HepG2 (cell line): ENCODE measurements around the gene TBX10. TPM values are rescaled to one million over a fixed set of nuclear protein-coding genes. Genes with fewer than 3 reads are reported as not detected.

ENCODE experiments used
- ATAD3A ChIP-seq: sonication (generic); formaldehyde crosslinking; IDR thresholded peaks from 2 replicates; pipeline ENCODE4 v1.4.0; 2020; ENCODE audit warnings: missing genetic modification reagents
- CBX1 ChIP-seq: IDR thresholded peaks from one replicate; pipeline ENCODE4 v1.6.1; 2016; ENCODE audit warnings: antibody characterized with exemption, low read depth
- CERS6 ChIP-seq: sonication (generic); formaldehyde crosslinking; IDR thresholded peaks from 2 replicates; pipeline ENCODE4 v1.5.0; 2020; ENCODE audit warnings: missing genetic modification reagents
- ELF4 ChIP-seq: sonication (generic); formaldehyde crosslinking; IDR thresholded peaks from 2 replicates; pipeline ENCODE4 v1.5.0; 2020; ENCODE audit warnings: missing genetic modification reagents, mild to moderate bottlenecking, moderate library complexity, borderline replicate concordance
- KAT7 ChIP-seq: IDR thresholded peaks from 2 replicates; pipeline ENCODE4 v1.6.1; 2018; ENCODE audit warnings: borderline replicate concordance, missing compliant biosample characterization
- SATB2 ChIP-seq: sonication (generic); formaldehyde crosslinking; IDR thresholded peaks from 2 replicates; pipeline ENCODE4 v1.5.0; 2020; ENCODE audit warnings: missing genetic modification reagents
- SIN3A ChIP-seq: IDR thresholded peaks from 2 replicates; pipeline ENCODE4 v1.6.1; 2011; ENCODE audit warnings: low read depth, mild to moderate bottlenecking, control low read depth, low read length, borderline replicate concordance
- THAP9 ChIP-seq: sonication (generic); formaldehyde crosslinking; IDR thresholded peaks from 2 replicates; pipeline ENCODE4; 2020; ENCODE audit warnings: missing genetic modification reagents, mild to moderate bottlenecking, borderline replicate concordance
- ZMYM4 ChIP-seq: sonication (generic); formaldehyde crosslinking; IDR thresholded peaks from 2 replicates; pipeline ENCODE4 v1.8.1; 2023; ENCODE audit warnings: mild to moderate bottlenecking, missing genetic modification reagents
- ZNF597 ChIP-seq: sonication (generic); formaldehyde crosslinking; IDR thresholded peaks from 2 replicates; pipeline ENCODE4 v1.5.0; 2020; ENCODE audit warnings: missing genetic modification reagents
- ZSCAN22 ChIP-seq: sonication (generic); formaldehyde crosslinking; IDR thresholded peaks from 2 replicates; pipeline ENCODE4 v1.4.0; 2020; ENCODE audit warnings: mild to moderate bottlenecking, missing genetic modification reagents
- ZSCAN30 ChIP-seq: sonication (generic); formaldehyde crosslinking; IDR thresholded peaks from 2 replicates; pipeline ENCODE4 v1.5.0; 2020; ENCODE audit warnings: mild to moderate bottlenecking, missing genetic modification reagents
- polyA plus RNA-seq, 8 experiments: library from polyadenylated mRNA; depleted of rRNA in 3 of 8; stranded (reverse) in 7 of 8; unstranded in 1 of 8; fragments of >200 nt; fragmentation: Illumina TruSeq in 4 of 8; extraction: Trizol in 4 of 8; gene quantifications; 2 replicates each; pipeline versions ENCODE4 v1.2.1 to v1.2.3, GENCODE V29; 2011 to 2016; ENCODE audit warnings: low read depth in 4 of 8, missing spikeins in 1 of 8, mixed read lengths in 1 of 8; ENCODE audit not compliant: insufficient read depth in 1 of 8
- total RNA-seq, 5 experiments: library from RNA; depleted of rRNA; stranded (reverse); fragments of >200 nt; fragmentation: Illumina TruSeq; extraction: Trizol; gene quantifications; 2 replicates each; pipeline ENCODE4 v1.2.3, GENCODE V29; 2016; ENCODE audit warnings: low read depth in 1 of 5
- TF ChIP-seq, protein P1 (sequence below): sonication (generic); formaldehyde crosslinking; IDR thresholded peaks from 2 replicates; pipeline ENCODE4 v1.4.0; 2020; ENCODE audit warnings: mild to moderate bottlenecking, missing genetic modification reagents
- TF ChIP-seq, protein P2 (sequence below): sonication (generic); formaldehyde crosslinking; IDR thresholded peaks from 2 replicates; pipeline ENCODE4 v1.8.0; 2022; ENCODE audit warnings: mild to moderate bottlenecking, missing genetic modification reagents, moderate library complexity

The TBX10 gene
- total and polyA plus RNA-seq, 2 of the 13 experiments (the other 11 are each of a cell fraction or from before 2014, with no cell fraction given) = 0.27 to 1.7 TPM

DNA sequence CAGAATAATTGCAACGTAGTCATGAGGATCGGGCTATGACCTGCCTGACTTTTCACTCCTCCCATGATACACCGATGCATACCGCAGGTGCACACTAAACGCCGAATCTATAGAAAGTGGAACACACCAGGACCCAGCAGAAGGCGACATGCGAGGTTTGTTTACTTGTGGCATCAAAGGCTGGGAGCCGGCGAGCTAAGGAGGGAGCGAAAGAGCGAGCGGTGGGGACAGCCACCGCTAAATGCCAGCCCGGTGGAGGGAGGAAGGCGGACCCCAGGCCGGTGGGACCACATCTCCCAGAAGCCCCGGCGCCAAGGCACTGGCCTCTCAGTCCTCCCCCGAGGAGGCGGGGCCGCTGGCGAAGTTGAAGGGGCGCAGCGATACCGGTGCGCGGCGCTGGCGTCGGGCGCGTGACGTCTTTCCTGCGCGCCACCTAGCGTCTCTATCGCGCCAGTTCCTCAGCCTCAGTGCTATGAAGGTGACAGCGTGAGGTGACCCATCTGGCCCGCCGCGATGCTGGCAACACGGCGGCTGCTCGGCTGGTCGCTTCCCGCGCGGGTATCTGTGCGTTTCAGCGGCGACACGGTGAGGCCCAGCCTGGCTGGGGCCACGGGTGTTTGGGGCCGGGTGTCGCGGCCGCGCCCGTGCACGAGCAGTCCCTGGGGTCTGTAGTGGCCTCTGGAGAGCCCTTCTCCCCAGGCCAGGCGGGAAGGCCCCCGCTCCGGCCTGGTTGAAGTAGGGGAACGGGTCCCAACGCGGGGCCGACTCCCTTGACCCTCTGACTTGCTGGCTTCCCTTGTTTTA lies 32.9 kb downstream of the TBX10 start, which contains the start of gene NDUFV1 (continued):
- TF ChIP-seq ZNF597 (no peak), CERS6 (CRISPR knock-in tag) (peak; percentile 76), SIN3A (peak; percentile 75; the same call in 1 of the 2 replicates), SATB2 (no peak), ZSCAN30 (CRISPR knock-in tag) (no peak), ZMYM4 (CRISPR knock-in tag) (peak; percentile 61; the same call in 1 of the 2 replicates), ATAD3A (CRISPR knock-in tag) (no peak), THAP9 (CRISPR knock-in tag) (peak; percentile 81; the same call in 1 of the 2 replicates), ZSCAN22 (CRISPR knock-in tag) (no peak), KAT7 (CRISPR knock-in tag) (peak; percentile 88; the same call in 1 of the 2 replicates), CBX1 (peak; percentile 67), ELF4 (CRISPR knock-in tag) (no peak; the same call in 1 of the 2 replicates)
- TF ChIP-seq, protein P1, sequence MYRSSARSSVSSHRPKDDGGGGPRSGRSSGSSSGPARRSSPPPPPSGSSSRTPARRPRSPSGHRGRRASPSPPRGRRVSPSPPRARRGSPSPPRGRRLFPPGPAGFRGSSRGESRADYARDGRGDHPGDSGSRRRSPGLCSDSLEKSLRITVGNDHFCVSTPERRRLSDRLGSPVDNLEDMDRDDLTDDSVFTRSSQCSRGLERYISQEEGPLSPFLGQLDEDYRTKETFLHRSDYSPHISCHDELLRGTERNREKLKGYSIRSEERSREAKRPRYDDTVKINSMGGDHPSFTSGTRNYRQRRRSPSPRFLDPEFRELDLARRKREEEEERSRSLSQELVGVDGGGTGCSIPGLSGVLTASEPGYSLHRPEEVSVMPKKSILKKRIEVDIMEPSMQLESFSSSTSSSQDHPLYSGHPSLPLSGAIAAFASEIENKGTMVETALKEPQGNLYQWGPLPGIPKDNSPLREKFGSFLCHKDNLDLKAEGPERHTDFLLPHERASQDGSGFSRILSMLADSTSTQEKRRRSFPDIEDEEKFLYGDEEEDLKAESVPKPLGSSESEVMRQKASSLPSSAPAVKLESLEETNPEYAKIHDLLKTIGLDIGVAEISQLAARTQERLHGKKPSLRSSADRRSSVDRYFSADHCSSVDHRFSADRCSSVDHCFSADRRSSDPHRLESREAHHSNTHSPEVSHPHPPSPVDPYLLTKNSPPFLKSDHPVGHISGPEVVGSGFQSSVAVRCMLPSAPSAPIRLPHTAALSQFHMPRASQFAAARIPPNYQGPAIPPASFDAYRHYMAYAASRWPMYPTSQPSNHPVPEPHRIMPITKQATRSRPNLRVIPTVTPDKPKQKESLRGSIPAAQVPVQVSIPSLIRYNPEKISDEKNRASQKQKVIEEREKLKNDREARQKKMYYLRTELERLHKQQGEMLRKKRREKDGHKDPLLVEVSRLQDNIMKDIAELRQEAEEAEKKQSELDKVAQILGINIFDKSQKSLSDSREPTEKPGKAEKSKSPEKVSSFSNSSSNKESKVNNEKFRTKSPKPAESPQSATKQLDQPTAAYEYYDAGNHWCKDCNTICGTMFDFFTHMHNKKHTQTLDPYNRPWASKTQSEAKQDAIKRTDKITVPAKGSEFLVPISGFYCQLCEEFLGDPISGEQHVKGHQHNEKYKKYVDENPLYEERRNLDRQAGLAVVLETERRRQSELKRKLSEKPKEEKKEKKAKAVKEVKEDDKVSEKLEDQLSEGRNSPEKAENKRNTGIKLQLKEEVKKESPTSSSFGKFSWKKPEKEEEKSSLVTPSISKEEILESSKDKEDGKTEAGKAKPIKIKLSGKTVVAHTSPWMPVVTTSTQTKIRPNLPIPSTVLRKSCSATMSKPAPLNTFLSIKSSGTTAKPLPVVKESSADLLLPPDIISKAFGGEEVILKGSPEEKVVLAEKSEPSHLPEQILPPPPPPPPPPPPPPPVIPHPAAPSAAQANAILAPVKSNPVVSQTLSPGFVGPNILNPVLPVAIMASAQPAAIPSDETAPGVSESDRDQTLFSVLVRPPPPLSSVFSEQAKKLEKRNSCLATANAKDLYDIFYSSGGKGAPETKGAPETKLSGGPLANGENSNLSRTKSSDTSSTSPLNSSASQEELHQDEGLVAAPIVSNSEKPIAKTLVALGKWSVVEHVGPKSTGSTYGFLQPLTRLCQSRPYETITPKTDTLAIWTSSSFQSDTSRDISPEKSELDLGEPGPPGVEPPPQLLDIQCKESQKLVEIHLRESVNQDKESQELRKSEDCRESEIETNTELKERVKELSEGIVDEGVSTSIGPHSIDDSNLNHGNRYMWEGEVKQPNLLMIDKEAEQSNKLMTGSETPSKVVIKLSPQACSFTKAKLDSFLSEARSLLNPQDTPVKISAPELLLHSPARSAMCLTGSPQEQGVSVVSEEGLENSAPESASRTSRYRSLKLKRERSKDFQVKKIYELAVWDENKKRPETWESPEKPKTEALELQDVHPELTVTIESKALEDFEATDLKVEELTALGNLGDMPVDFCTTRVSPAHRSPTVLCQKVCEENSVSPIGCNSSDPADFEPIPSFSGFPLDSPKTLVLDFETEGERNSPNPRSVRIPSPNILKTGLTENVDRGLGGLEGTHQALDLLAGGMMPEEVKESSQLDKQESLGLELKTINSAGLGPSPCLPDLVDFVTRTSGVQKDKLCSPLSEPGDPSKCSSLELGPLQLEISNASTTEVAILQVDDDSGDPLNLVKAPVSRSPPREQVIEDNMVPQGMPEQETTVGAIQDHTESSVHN = no peak
- TF ChIP-seq, protein P2, sequence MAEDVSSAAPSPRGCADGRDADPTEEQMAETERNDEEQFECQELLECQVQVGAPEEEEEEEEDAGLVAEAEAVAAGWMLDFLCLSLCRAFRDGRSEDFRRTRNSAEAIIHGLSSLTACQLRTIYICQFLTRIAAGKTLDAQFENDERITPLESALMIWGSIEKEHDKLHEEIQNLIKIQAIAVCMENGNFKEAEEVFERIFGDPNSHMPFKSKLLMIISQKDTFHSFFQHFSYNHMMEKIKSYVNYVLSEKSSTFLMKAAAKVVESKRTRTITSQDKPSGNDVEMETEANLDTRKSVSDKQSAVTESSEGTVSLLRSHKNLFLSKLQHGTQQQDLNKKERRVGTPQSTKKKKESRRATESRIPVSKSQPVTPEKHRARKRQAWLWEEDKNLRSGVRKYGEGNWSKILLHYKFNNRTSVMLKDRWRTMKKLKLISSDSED = no peak
